Stimulated activated effector memory CD8-positive, alpha-beta T cell treated with anti-CD3 and anti-CD28 coated beads, Interleukin-12 subunit alpha, Interleukin-12 subunit beta, amount 100 ng/mL, for 72 hours (primary cell): ENCODE data around the gene STK35.
A peak's percentile ranks its signal among the peaks of the same experiment; 100 is the strongest.

Experiments
- ATAC-seq: fragments of 150-1000 bp; cut with Tn5 transposase; 2 replicates; pipeline ENCODE4 v1.10.0; 2021
- DNase-seq, 2 donors: peaks; one replicate each; pipeline ENCODE4 v3.0.0; 2021 to 2022; ENCODE audit warnings: low spot score in 2 of 2
- H3K27ac Mint-ChIP-seq: one replicate; pipeline ENCODE4 v1.8.0; 2022; ENCODE audit warnings: mild to moderate bottlenecking, mixed read lengths
- H3K36me3 Mint-ChIP-seq: one replicate; pipeline ENCODE4 v1.8.0; 2022; ENCODE audit warnings: mild to moderate bottlenecking, mixed read lengths
- H3K4me1 Mint-ChIP-seq: one replicate; pipeline ENCODE4 v1.8.0; 2022; ENCODE audit warnings: mixed read lengths
- H3K4me3 Mint-ChIP-seq: one replicate; pipeline ENCODE4 v1.8.0; 2022; ENCODE audit warnings: mild to moderate bottlenecking, mixed read lengths
- H3K9me3 Mint-ChIP-seq: one replicate; pipeline ENCODE4 v1.8.0; 2022; ENCODE audit warnings: mixed read lengths

The STK35 gene

DNA sequence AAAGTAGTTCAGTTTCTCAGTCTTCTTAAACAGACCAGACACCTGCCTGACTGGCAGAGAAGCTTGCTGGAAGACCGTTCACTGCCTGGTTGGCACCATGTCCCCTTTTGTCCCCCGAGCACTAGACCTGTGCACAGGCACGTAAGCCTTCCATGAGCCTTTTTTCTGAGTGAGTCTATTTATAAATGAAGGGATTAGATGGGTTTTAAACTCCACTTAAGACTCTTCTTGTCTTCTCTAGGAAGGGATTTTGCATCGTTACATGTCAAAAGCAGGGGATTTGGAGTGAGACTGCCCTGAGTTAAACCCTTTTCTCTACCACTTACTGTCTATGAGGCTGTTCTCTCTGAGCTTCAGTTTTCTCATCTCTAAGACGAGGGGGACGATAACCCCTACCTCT is 37.6 kb downstream of the STK35 start:
- H3K27ac Mint-ChIP-seq: no peak overlapping the region
- H3K36me3 Mint-ChIP-seq: peaks cover 15% of the 10 kb centered on the region
- no peaks in the 10 kb centered on the region for H3K9me3 Mint-ChIP-seq
- DNase-seq: no peak
- no peak for ATAC-seq
- peaks cover 39% of the 10 kb centered on the region for H3K4me1 Mint-ChIP-seq
- no peak overlapping the region for H3K4me3 Mint-ChIP-seq

- Mint-ChIP-seq H3K9me3 (no peaks in the 10 kb centered on the region), H3K4me1 (peaks cover 39% of the 10 kb centered on the region), H3K27ac (no peak overlapping the region), H3K36me3 (peaks cover 15% of the 10 kb centered on the region), H3K4me3 (no peak overlapping the region)
- ATAC-seq (no peak), DNase-seq (no peak)
Measured at GRCh38 chr20:2139736-2140135, 38.1 kb downstream of the STK35 start.

GRCh38 chr20:2140561-2140960 is 38.9 kb downstream of the STK35 start:
- H3K4me1 Mint-ChIP-seq: peaks cover 39% of the 10 kb centered on the region
- H3K36me3 Mint-ChIP-seq: peaks cover 15% of the 10 kb centered on the region
- H3K9me3 Mint-ChIP-seq: no peaks in the 10 kb centered on the region
- H3K27ac Mint-ChIP-seq: peak overlapping the region; percentile 10
- ATAC-seq (no peak), DNase-seq (no peak)
- H3K4me3 Mint-ChIP-seq: no peak overlapping the region

GRCh38 chr20:2141600-2142575 is 40.3 kb downstream of the STK35 start:
- DNase-seq: no peak
- H3K36me3 Mint-ChIP-seq: peaks cover 22% of the 10 kb centered on the region
- peaks cover 29% of the 10 kb centered on the region for H3K4me1 Mint-ChIP-seq
- H3K4me3 Mint-ChIP-seq: no peak overlapping the region
- no peaks in the 10 kb centered on the region for H3K9me3 Mint-ChIP-seq
- peak; percentile 61 for ATAC-seq
- H3K27ac Mint-ChIP-seq: peak overlapping the region; percentile 67

GRCh38 chr20:2142649-2143048 is 41.0 kb downstream of the STK35 start:
- peaks cover 22% of the 10 kb centered on the region for H3K36me3 Mint-ChIP-seq
- H3K27ac Mint-ChIP-seq: no peak overlapping the region
- peaks cover 23% of the 10 kb centered on the region for H3K4me1 Mint-ChIP-seq
- no peak for ATAC-seq
- H3K4me3 Mint-ChIP-seq: no peak overlapping the region
- DNase-seq: no peak
- H3K9me3 Mint-ChIP-seq: no peaks in the 10 kb centered on the region

DNA sequence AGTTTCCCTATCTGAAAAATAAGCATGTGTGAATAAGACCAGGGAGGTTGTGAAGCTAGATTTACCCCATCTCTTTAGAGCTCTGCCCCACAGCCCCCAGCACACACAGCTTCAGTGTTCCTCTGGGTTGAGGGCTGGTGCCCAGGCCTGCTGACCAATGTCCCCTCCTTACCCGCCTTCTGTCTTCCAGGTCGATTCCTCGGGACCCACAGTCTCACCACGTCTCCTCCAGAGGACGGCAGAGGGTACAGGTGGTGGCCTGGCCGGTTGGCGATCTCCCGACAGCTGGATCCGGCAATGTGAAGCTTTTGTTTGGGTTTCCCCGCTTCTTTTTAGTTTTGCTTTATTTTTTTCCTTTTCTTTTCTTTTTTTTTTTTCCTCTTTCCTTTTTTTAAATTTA is 42.0 kb downstream of the STK35 start:
- Mint-ChIP-seq H3K36me3 (peaks cover 29% of the 10 kb centered on the region), H3K27ac (peak overlapping the region; percentile 39)

GRCh38 chr20:2144850-2145249 is 43.2 kb downstream of the STK35 start:
- no peak overlapping the region for H3K27ac Mint-ChIP-seq
- DNase-seq (no peak), ATAC-seq (no peak)
- H3K4me1 Mint-ChIP-seq: peaks cover 14% of the 10 kb centered on the region
- H3K36me3 Mint-ChIP-seq: peaks cover 32% of the 10 kb centered on the region
- H3K9me3 Mint-ChIP-seq: no peaks in the 10 kb centered on the region
- H3K4me3 Mint-ChIP-seq: no peak overlapping the region

More for the DNA sequence above, 42.0 kb downstream of the STK35 start:
- H3K9me3 Mint-ChIP-seq: no peaks in the 10 kb centered on the region
- H3K4me3 Mint-ChIP-seq: no peak overlapping the region
- DNase-seq: no peak
- no peak for ATAC-seq
- H3K4me1 Mint-ChIP-seq: peaks cover 22% of the 10 kb centered on the region

GRCh38 chr20:2145376-2145775 is 43.7 kb downstream of the STK35 start:
- no peak overlapping the region for H3K4me3 Mint-ChIP-seq

DNA sequence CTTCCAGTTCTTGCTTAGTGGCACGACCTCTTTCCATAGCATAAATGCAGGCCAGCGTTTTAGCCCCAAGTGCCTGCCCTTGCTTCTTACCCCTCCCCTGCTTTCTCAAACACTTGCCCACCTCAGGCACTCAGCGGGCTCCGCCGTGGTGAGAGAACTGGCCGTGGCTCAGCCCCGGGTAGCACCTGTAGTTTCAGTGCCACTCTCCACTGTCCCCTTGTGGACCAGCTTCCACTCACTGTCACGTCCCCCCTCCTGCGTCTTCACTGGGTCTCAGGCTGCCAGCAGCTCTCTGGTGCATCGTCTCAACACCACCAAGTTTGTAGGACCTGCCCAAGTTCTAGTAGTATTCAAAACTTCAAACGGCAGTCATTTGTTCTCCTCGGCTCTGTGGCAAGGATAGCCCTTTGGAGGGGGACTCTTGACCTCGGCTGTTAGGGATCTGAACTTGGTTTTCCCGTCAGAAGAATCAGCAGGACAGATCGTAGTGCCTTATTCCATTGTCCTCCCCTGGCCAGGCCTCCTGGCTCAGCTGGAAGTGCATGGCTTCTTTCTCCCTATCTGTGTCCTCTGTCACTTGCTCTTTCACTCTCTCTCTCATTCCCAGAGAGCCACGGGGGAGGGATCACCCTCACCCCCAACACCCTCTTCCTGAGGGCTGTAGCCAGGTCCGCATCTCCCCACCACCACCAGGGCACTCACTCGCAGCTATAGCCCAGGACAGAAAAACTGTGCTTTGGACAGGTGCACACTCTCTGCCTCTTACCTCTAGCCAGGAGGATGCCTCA is 44.6 kb downstream of the STK35 start:
- no peak for ATAC-seq
- H3K4me1 Mint-ChIP-seq: peaks cover 14% of the 10 kb centered on the region
- no peak for DNase-seq
- H3K4me3 Mint-ChIP-seq: no peak overlapping the region
- H3K36me3 Mint-ChIP-seq: peaks cover 27% of the 10 kb centered on the region
- no peak overlapping the region for H3K27ac Mint-ChIP-seq
- H3K9me3 Mint-ChIP-seq: no peaks in the 10 kb centered on the region

More at GRCh38 chr20:2145376-2145775, 43.7 kb downstream of the STK35 start:
- Mint-ChIP-seq H3K36me3 (peaks cover 32% of the 10 kb centered on the region), H3K4me1 (peaks cover 14% of the 10 kb centered on the region), H3K9me3 (no peaks in the 10 kb centered on the region), H3K27ac (no peak overlapping the region)
- ATAC-seq (no peak), DNase-seq (no peak)

DNA sequence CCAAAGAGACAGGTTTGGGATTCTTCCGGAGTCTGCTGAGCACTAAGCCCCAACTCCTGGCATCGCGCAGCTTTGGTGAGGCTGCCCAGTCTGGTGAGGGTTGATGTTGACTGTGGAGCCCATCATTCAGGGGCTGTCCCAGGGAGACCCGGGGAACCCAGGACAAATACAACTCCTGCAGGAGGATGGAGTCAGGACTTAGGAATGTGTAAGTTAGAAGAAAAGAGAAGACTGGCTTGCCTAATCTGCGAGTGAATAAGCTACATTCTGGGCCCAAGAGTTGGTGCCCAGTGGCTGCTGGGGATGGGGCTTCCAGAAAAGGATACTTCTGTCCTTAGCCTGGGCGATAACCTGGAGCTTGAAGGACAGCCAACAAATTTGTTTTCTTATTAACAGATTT is 47.9 kb downstream of the STK35 start:
- no peaks in the 10 kb centered on the region for H3K4me1 Mint-ChIP-seq
- H3K4me3 Mint-ChIP-seq: no peak overlapping the region
- no peak overlapping the region for H3K27ac Mint-ChIP-seq
- H3K36me3 Mint-ChIP-seq: peaks cover 17% of the 10 kb centered on the region
- ATAC-seq (no peak), DNase-seq (no peak)
- no peaks in the 10 kb centered on the region for H3K9me3 Mint-ChIP-seq

- H3K4me3 Mint-ChIP-seq: no peak overlapping the region
- DNase-seq (no peak), ATAC-seq (no peak)
- H3K4me1 Mint-ChIP-seq: no peaks in the 10 kb centered on the region
- H3K9me3 Mint-ChIP-seq: no peaks in the 10 kb centered on the region
- H3K27ac Mint-ChIP-seq: no peak overlapping the region
- H3K36me3 Mint-ChIP-seq: peaks cover 17% of the 10 kb centered on the region
Measured at GRCh38 chr20:2150660-2151059, 49.0 kb downstream of the STK35 start.

- Mint-ChIP-seq H3K9me3 (no peaks in the 10 kb centered on the region), H3K4me1 (no peaks in the 10 kb centered on the region)
- no peak for DNase-seq
Measured at GRCh38 chr20:2151858-2152281, 50.2 kb downstream of the STK35 start.

GRCh38 chr20:2152317-2152716 is 50.7 kb downstream of the STK35 start:
- no peaks in the 10 kb centered on the region for H3K4me1 Mint-ChIP-seq
- DNase-seq (no peak), ATAC-seq (no peak)
- H3K27ac Mint-ChIP-seq: no peak overlapping the region
- peaks cover 11% of the 10 kb centered on the region for H3K36me3 Mint-ChIP-seq
- H3K4me3 Mint-ChIP-seq: no peak overlapping the region
- no peaks in the 10 kb centered on the region for H3K9me3 Mint-ChIP-seq

More at GRCh38 chr20:2151858-2152281, 50.2 kb downstream of the STK35 start:
- H3K4me3 Mint-ChIP-seq: no peak overlapping the region
- no peak overlapping the region for H3K27ac Mint-ChIP-seq
- no peak for ATAC-seq
- peaks cover 11% of the 10 kb centered on the region for H3K36me3 Mint-ChIP-seq

GRCh38 chr20:2153326-2153725 is 51.7 kb downstream of the STK35 start:
- no peaks in the 10 kb centered on the region for H3K9me3 Mint-ChIP-seq
- H3K4me1 Mint-ChIP-seq: no peaks in the 10 kb centered on the region
- DNase-seq (no peak), ATAC-seq (no peak)
- no peak overlapping the region for H3K27ac Mint-ChIP-seq
- no peak overlapping the region for H3K4me3 Mint-ChIP-seq
- H3K36me3 Mint-ChIP-seq: peaks cover 6% of the 10 kb centered on the region

GRCh38 chr20:2156224-2156623 is 54.6 kb downstream of the STK35 start:
- no peaks in the 10 kb centered on the region for H3K4me1 Mint-ChIP-seq
- no peaks in the 10 kb centered on the region for H3K36me3 Mint-ChIP-seq
- H3K27ac Mint-ChIP-seq: no peak overlapping the region
- no peak overlapping the region for H3K4me3 Mint-ChIP-seq
- ATAC-seq: no peak
- no peak for DNase-seq
- no peaks in the 10 kb centered on the region for H3K9me3 Mint-ChIP-seq
